NOMO-1 treated with dmso at 0.1 percent for 144 hours (cell line): ENCODE results near the gene HS2ST1.
"Not testable (repeated sequence)": the region's sequence is repeated elsewhere in the genome, so short reads cannot be mapped to it uniquely, and the experiment has no call there.

Source experiments
- DNase-seq: peaks from one replicate; lab custom pipeline; 2025; ENCODE audit not compliant: unreplicated experiment; lab: John Stamatoyannopoulos, UW

HS2ST1 gene

DNA sequence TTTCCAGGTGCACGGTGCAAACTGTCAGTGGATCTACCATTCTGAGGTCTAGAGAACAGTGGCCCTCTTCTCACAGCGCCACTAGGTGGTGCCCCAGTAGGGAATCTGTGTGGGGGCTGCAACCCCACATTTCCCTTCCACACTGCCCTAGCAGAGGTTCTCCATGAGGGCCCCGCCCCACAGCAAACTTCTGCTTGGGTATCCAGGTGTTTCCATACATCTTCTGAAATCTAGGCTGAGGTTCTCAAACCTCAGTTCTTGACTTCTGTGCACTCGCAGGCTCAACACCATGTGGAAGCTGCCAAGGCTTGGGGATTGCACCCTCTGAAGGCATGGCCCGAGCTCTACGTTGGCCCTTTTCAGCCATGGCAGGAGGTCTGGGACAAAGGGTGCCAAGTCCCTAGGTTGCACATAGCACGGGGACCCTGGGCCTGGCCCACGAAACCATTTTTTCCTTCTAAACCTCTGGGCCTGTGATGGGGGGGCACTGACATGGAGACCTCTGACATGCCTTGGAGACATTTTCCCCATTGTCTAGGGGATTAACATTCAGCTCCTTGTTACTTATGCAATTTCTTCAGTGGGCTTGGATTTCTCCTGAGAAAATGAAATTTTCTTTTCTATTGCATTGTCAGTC lies 10.0 kb downstream of the HS2ST1 start:
- DNase-seq: no peak

DNA sequence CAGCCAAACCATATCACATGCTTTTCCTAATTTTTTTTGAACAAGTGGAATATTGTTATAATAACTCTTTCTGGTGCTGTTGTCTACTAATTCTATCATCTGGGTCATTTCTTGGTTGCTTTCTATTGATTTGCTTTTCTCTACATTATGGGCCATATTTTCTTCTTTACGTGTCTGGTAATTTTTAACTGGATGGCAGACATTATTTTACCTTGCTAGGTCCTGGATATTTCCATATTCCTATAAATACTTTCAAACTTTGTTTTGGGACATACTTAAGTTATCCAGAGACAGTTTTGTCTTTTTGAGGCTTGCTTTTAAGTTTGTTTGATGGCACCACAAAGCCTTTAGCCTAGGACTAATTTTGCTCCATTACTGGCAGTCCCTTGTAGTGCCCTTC lies 11.3 kb downstream of the HS2ST1 start:
- no peak for DNase-seq

DNA sequence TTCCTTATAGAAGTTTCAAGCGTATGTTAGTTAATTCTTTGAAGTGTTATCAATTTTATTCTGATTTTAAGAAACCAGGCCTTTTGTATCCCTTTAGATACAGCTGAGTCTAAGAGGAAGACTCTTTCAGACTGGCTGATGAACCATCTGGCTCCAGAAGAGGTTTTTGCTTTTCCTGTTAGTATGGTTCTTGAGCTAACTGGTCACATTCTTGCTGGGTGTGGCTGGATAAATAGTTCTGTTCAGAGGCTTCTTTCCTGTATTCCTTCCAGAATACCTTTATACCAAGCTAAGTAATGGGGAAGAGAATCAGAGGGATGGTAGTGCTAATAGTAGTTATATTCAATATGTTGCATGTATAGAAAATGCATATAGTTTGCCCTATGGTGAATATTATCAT lies 12.4 kb downstream of the HS2ST1 start:
- no peak for DNase-seq

DNA sequence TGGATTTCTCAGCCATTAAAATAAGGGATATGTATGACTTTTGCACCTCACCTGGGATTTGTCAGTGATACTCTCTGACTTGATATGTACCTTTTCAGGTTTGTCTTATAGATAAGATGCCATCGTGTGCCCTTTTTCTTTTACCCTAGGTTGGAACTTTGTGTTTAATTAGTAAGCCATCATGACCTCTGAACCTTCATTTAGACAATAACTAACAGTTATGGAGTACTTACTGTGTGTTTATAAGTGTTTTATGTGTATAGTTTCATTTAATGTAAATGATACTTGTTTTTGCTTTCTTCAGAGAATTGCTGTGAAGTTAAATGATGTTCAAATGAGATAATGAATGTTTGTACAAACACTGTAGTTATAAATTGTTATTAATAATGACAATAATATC lies 14.4 kb downstream of the HS2ST1 start:
- no peak for DNase-seq

DNA sequence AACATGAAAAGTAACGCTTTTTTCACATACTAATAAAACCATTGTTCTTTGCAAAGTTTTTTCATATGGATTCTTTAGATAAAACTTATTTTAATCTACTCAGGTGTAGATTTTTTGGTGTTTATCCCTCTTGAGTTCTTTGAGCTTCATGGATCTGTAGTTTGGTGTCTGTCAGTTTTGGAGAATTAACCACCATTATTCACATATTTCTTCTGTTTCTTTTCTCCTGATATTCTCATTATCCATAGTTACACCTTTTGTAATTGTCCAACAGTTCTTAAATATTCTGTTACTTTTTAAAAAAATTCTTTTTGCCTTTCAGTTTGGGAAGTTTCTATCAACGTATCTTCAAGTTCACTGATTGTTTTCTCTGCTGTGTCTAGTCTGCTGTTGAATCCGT lies 18.6 kb downstream of the HS2ST1 start:
- no peak for DNase-seq

DNA sequence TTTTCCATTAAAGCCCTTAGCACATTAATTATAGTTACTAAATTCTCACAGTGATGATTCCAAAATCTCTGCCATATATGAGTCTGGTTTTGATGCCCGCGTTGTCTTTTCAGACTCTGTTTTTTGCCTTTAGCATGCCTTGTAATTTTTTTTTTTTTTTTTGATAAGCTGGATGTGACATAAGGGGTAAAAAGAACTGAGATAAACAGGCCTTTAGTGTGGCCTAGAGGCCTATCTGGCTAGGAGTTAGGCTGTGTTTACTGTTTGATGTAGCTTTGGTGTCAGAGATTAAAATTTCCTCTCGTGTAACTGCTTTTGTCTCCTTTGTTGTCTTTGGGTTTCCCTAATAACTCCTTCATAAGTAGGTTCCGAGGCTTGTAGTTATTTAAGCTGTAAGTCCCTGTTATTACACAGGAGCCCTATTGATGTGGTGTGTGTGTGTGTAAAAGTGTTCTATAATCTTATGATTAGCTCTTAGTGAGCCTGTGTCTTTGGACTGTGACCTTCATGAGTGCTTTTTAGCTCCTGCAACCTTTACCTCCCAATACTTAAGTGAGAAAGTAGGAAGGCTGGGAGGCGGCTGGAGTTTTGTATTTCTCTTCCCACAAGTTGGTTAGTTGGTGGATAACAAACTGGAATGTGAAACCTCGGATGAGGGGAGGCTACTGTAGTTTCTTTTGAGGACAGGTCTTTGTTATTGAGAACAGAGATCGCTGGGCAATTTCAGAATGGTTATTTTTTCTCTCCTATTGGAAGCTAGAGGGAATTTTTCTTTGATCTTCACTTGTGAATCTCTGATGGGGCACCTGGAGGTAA lies 19.3 kb downstream of the HS2ST1 start:
- no peak for DNase-seq

DNA sequence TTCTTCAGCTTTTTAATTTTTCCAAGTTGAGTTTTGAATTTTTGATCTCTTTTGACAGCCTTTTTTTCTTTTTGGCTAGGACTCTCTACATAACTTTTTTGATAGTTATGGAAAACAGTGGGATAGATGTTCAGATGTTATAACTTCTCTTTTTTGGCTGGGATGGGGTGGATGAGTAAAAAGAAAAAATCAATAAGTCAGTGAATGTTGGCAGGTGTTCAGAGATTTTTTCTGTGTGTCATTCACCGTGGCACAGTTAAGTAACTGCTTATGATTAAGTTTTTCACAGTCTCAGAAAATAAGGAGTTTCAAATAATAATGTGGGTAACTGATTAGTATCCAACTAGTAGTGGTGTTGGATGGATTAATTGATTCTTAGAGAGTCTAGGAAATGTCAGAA lies 24.0 kb downstream of the HS2ST1 start:
- no peak for DNase-seq

DNA sequence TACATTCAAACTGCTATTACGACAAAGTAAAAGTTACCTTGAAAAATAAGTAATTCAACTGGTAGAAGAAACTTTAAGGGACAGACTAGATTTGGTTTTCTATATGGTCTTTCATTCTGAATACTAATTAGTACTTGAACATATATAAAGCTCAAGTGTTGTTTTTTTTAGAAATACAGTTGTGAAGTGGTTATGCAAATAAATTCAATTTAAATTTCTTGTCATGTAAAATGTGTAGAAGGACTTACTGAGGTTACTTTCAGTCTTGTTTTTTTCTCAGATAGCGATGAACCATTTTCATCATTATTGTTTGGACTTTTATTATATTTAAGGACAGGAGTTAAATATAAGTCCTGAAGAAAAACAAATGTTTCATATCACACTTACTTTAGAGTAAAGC lies 24.4 kb downstream of the HS2ST1 start:
- DNase-seq: no peak

DNA sequence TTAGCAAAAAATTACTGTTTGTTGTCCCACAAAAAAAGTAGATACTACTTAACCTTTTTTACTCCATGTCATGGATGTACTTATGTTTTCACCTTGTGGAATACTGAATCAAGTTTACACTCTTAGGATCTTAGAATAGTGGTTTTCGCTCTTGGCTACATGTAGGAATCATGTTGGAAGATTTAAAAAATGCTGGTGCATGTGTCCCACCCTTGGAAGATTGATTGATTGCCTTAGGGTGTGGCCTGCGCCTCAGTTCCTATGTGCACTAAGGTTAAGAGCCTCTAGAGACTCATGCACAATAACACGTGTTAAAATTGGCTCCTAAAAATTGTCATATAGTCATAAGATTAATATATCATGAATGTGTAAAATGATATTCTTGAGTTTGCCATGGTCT lies 25.0 kb downstream of the HS2ST1 start:
- no peak for DNase-seq

DNA sequence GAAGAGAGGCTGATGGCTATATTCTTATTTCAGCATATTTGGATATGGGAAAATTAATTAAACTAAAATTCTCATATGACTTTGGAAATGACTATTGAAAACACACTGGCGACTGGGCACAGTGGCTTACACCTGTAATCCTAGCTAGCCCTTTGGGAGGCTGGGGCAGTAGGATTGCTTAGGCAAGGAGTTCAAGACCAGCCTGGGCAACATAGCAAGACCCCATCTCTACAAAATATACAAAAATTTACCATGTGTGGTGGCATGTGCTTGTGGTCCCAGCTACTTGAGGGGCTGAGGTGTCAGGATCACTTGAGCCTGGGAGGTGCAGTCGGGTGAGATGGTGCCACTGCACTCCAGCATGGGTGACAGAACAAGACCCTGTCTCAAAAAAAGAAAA lies 26.2 kb downstream of the HS2ST1 start:
- DNase-seq: no peak

DNA sequence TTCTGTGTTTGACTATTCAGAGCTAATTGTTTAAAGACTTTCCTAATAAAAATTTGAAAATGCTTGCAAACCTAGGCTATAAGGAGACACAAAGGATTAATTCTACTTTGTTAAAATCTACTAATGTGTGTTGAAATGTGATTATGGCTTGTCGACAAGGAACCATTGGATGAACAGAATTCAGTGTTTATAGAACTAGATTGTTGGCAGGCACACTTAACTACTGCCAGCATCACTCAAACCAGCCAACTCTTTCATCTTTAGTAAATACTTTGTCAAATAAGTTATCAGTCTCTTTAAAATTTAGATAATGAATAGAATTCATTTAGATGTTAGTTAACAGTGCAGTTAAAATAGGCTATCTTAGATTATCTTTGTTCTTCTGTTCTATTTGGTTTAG lies 27.6 kb downstream of the HS2ST1 start:
- no peak for DNase-seq

DNA sequence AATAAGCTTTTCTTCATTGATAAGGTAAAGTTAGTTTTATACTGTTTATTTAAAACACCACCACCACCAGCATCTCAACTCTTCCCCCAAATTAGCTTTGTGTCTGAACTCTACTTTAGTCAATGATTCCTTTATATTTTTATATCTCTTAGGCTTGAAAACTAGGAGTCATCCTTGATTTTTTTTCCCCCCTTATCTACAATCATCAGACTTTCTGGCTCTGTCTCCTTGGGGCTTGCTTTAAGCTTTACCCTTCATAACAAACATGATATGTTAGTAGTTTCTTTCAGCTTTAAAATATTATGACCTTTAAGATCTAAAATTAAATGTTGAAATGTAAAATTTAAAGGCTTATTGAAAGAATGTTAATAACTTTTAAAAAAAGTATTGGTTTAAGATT lies 28.3 kb downstream of the HS2ST1 start:
- DNase-seq: no peak

DNA sequence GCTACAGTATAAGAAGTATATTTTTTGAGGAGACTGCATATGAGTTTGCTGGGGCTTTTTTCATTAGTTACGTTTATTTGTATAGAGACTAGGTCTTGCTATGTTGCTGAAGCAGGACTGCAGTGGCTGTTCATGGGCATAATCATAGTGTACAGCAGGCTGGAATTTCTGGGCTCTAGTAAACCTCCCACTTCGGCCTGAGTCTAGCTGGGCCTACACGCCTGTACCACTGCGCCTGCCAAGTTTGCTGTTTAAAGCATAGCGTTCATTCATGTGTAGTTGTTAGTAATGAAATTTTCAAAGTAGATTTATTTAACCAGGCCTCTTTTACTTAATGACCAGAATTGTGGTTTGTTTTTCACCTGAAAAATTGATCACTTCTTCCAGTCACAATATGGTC lies 33.8 kb downstream of the HS2ST1 start:
- no peak for DNase-seq

DNA sequence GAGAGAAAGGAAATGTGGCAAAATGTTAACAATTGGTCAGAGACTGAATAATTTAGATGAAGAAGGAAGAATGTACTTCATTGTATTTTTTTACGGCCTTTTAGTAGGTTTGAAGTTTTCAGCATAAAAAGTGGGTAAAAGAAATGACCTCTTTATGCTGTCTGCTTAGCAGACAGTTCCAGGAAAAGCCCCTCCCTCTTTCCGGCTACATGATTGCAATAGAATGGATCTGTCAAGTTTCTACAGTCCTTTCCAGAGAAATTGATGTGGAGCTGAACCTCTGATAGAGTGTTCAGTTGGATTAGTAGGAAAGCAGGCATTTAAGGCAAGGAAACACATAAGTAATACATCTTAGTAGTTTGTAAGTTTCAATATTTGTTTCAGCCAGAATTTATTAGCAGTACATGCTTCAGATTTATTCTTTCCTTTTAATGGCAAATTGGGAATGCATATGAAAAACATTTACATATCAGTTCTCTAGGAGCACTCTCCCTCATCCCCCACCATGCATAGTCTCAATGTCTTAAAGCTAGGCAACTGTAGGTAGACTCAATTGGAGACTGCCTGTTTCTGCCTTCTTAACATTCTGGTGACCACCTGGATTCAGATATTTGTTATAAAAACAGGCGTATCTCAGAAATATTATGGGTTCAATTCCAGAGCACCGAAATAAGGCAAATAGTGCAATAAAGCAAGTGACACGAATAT lies 36.4 kb downstream of the HS2ST1 start:
- DNase-seq: no peak

DNA sequence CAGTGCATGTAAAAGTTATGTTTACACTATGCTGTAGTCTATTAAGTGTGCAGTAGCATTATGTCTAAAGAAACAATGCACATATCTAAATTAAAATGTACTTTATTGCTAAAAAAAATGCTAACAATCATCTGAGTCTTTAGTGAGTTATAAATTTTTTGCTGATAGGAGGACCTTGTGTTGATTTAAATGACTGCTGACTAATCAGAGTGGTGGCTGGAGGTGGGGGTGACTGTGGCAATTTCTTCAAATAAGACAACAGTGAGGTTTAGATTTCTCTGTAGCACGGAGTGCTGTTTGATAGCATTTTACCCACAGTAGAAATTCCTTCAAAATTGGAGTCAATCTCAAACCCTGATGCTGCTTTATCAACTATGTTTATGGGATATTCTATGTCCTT lies 37.0 kb downstream of the HS2ST1 start:
- no peak for DNase-seq

DNA sequence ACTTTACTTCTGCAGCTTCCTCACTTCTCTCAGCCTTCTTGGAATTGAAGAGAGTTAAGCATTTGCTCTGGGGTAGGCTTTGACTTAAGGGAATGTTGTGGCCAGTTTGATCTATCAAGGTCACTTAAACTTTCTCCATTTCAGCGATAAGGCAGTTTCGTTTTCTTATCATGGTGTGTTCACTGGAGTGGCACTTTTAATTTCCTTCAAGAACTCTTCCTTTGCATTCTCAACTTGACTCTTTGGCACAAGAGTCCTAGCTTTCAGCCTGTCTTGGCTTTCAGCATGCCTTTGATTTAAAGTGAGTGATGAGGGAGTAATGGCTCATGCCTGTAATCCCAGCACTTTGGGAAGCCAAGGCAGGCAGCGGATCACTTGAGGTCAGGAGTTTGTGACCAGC lies 38.7 kb downstream of the HS2ST1 start:
- no peak for DNase-seq

DNA sequence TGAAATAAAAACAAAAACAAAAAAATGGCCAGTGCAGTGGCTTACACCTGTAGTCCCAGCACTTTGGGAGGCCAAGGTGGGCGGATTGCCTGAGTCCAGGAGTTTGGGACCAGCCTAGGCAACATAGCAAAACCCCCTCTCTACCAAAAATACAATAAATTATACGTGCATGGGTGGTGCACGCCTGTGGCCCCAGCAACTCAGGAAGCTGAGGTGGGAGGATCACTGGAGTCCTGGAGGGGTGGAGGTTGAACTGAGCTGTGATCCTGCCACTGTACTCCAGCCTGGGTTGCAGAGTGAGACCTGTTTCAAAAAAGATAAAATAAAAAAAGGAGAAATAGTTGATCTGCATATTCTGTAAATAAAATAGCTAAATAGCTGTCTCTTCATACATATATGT lies 41.2 kb downstream of the HS2ST1 start:
- no peak for DNase-seq

DNA sequence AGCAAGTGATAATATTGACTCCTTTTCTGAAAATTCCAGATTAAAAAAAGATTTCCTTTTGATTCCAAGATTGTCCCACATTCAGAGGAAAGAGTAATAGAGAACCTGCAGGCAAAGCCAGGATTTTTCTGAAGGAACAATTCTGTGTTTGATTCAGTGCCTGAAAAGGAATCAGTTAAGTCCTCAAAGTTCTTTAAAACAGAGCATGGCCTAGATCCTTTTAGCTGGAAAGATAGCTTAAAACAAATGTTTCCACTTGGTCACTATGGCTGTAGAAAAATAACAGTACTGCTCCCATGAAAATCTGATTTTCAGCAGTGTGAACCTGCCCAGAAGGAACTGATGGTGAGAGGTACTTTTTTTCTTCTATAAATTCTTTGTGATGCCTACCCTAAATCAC lies 41.8 kb downstream of the HS2ST1 start:
- DNase-seq: no peak

DNA sequence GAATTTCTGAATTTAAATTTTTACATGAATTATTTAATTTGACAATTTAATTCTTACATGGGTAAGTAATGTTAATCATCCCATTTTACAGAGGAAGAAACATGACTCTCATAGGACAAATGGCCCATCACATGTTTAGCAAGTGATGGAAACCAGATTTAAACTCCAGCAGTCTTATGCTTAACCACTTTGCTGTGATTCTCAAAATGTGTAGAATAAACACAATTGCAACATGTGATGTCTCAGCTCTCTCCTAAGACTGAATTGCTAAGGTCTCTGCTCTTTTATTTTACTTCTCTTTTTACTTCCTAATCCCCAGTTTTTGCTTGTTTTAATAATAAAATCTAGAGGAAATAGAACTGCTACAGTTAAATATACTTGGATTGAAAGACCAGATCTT lies 42.8 kb downstream of the HS2ST1 start:
- no peak for DNase-seq

DNA sequence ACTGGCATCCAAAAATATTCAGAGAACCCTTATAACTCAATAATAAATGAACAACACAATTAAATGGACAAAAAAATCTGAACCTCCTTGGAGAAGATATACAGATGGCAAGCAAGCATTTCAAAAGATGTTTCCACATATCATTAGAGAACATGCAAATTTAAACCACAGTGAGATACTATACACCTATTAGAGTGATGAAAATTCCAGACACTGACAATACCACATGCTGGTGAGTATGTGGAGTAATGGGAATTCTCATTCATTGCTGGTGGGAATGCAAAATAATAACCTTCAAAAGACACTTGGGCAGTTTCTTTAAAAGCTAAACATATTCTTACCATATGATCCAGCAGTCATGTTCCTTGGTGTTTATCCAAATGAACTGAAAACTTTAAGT lies 46.1 kb downstream of the HS2ST1 start:
- no peak for DNase-seq

DNA sequence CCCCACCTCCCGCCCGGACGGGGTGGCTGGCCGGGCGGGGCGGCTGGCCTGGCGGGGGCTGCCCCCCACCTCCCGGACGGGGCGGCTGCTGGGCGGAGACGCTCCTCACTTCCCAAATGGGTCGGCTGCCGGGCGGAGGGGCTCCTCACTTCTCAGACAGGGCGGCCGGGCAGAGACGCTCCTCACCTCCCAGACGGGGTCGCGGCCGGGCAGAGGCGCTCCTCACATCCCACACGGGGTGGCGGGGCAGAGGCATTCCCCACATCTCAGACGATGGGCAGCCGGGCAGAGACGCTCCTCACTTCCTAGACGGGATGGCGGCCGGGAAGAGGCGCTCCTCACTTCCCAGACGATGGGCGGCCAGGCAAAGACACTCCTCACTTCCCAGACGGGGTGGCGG lies 49.4 kb downstream of the HS2ST1 start:
- not testable (repeated sequence) for DNase-seq
